CD4-positive, alpha-beta T cell (primary cell): Measurements from ENCODE around the gene GPRC5B. TPM values are rescaled to one million over a fixed set of nuclear protein-coding genes. Genes with fewer than 3 reads are reported as not detected.

Experiments used
- ATAC-seq: fragments of 200-7000 bp; cut with Tn5 transposase; one replicate; pipeline ENCODE4 v1.10.0; 2022; ENCODE audit warnings: mild to moderate bottlenecking; ENCODE audit not compliant: poor library complexity
- CTCF ChIA-PET: fragments of 350-600 bp; sonication (Branson Sonifier 250); formaldehyde crosslinking; loops from one replicate; lab custom pipeline; 2021; ENCODE audit warnings: antibody characterized with exemption, inconsistent platforms; lab: Charles Lee
- POLR2A ChIA-PET: fragments of 350-600 bp; sonication (Branson Sonifier 250); formaldehyde crosslinking; loops from one replicate; lab custom pipeline; 2021; ENCODE audit warnings: antibody characterized with exemption, inconsistent platforms; lab: Charles Lee
- DNase-seq, 14 experiments: peaks; one replicate each; pipeline ENCODE4 v3.0.0-alpha.2; 2013 to 2020; ENCODE audit warnings: mixed read lengths in 2 of 14
- H3K27ac ChIP-seq, 2 donors: one replicate each; pipeline versions ENCODE4 v1.5.1 to v1.7.0; 2013; ENCODE audit warnings: low read length in 2 of 2, low read depth in 1 of 2, mild to moderate bottlenecking in 1 of 2
- H3K27me3 ChIP-seq, 2 experiments: 1 replicate in 1 of 2; 2 replicates in 1 of 2; pipeline versions ENCODE4 v1.6.1 to v1.7.0; 2013; ENCODE audit warnings: low read length in 2 of 2, control low read depth in 1 of 2, mild to moderate bottlenecking in 1 of 2, moderate library complexity in 1 of 2; ENCODE audit not compliant: insufficient read depth in 2 of 2, control insufficient read depth in 1 of 2
- H3K36me3 ChIP-seq: one replicate; pipeline ENCODE4 v1.6.1; 2013; ENCODE audit warnings: low read length, control low read depth; ENCODE audit not compliant: insufficient read depth
- H3K4me1 ChIP-seq: one replicate; pipeline ENCODE4 v1.6.1; 2013; ENCODE audit warnings: low read length, control low read depth; ENCODE audit not compliant: insufficient read depth
- H3K4me3 ChIP-seq: one replicate; pipeline ENCODE4 v1.5.1; 2013; ENCODE audit warnings: mild to moderate bottlenecking, low read length, moderate library complexity
- H3K9me3 ChIP-seq, 2 experiments: 1 replicate in 1 of 2; 2 replicates in 1 of 2; pipeline versions ENCODE4 v1.6.1 to v1.7.0; 2013; ENCODE audit warnings: low read length in 2 of 2, mild to moderate bottlenecking in 2 of 2, control low read depth in 1 of 2, moderate library complexity in 1 of 2; ENCODE audit not compliant: control insufficient read depth in 1 of 2, insufficient read depth in 1 of 2
- H3K27ac Mint-ChIP-seq: one replicate; pipeline ENCODE4 v1.8.0; 2020; ENCODE audit warnings: mixed read lengths
- H3K27me3 Mint-ChIP-seq: one replicate; pipeline ENCODE4 v1.8.0; 2021; ENCODE audit warnings: mixed read lengths
- H3K36me3 Mint-ChIP-seq: one replicate; pipeline ENCODE4 v1.8.0; 2021; ENCODE audit warnings: low read depth, mixed read lengths
- H3K4me1 Mint-ChIP-seq: one replicate; pipeline ENCODE4 v1.8.0; 2021; ENCODE audit warnings: low read depth, mixed read lengths
- H3K4me3 Mint-ChIP-seq: one replicate; pipeline ENCODE4 v1.8.0; 2020; ENCODE audit warnings: mild to moderate bottlenecking, mixed read lengths
- H3K9me3 Mint-ChIP-seq: one replicate; pipeline ENCODE4 v1.8.0; 2020; ENCODE audit warnings: mixed read lengths
- CTCF ChIP-seq: fragments of 200-600 bp; IDR thresholded peaks from one replicate; pipeline ENCODE4 v1.8.0; 2022; ENCODE audit warnings: antibody characterized with exemption, mild to moderate bottlenecking
- intact Hi-C, 2 experiments: fragments of 100-400 bp; cut with DNase I in 1 of 2; cut with micrococcal nuclease in 1 of 2; formaldehyde crosslinking; loops; one replicate each; pipeline versions ENCODE4 v1.15.1 to v1.9.0; 2023 to 2025; cut with DNase I, micrococcal nuclease
- total RNA-seq, 174 experiments: library from RNA in 2 of 174; stranded (reverse) in 2 of 174; gene quantifications; one replicate each; pipeline ENCODE4 v1.2.3 and lab custom pipeline; 2021 to 2026

The GPRC5B gene
- total RNA-seq, 2 experiments from 2014 or later: 0.47 to 0.75 TPM

- POLR2A ChIA-PET: no interaction called here
- Histone ChIP-seq H3K27ac (no peak overlapping the region), H3K27me3 (peaks cover 0 to 3% of the 10 kb centered on the region in 2 experiments), H3K36me3 (no peaks in the 10 kb centered on the region), H3K9me3 (no peaks in the 10 kb centered on the region), H3K4me1 (no peaks in the 10 kb centered on the region), H3K4me3 (no peak overlapping the region)
- TF ChIP-seq CTCF: no peak
- Mint-ChIP-seq H3K4me1 (no peaks in the 10 kb centered on the region), H3K36me3 (no peaks in the 10 kb centered on the region), H3K9me3 (no peaks in the 10 kb centered on the region), H3K27me3 (peaks cover 13% of the 10 kb centered on the region), H3K4me3 (no peak overlapping the region), H3K27ac (no peak overlapping the region)
- DNase-seq: no peak
- intact Hi-C loops: no loop called here
- no peak for ATAC-seq
- CTCF ChIA-PET: interaction anchor here (1.1 kb wide), 1 partner anchor 27 kb away, joined by 3 read pairs; no protein-coding TSS in a partner anchor
These were observed 28.6 kb upstream of the GPRC5B start for GRCh38 chr16:19913340-19913645.

- CTCF ChIA-PET: interaction anchor here (1.1 kb wide), 1 partner anchor 26 kb away, joined by 3 read pairs; no protein-coding TSS in a partner anchor
- Mint-ChIP-seq H3K9me3 (no peaks in the 10 kb centered on the region), H3K4me1 (peaks cover 5% of the 10 kb centered on the region), H3K36me3 (no peaks in the 10 kb centered on the region), H3K27ac (no peak overlapping the region), H3K27me3 (peaks cover 19% of the 10 kb centered on the region), H3K4me3 (no peak overlapping the region)
- ATAC-seq: no peak
- no peak for DNase-seq
- H3K9me3 ChIP-seq: no peaks in the 10 kb centered on the region
- peaks cover 0 to 3% of the 10 kb centered on the region in 2 experiments for H3K27me3 ChIP-seq
- intact Hi-C loops: no loop called here
- H3K4me1 ChIP-seq: peaks cover 3% of the 10 kb centered on the region
- TF ChIP-seq CTCF: no peak
- no peak overlapping the region for H3K27ac ChIP-seq
- H3K36me3 ChIP-seq: no peaks in the 10 kb centered on the region
- H3K4me3 ChIP-seq: no peak overlapping the region
- POLR2A ChIA-PET: no interaction called here
These were observed 28.0 kb upstream of the GPRC5B start for GRCh38 chr16:19912455-19913339.

GRCh38 chr16:19911747-19912454, 27.3 kb upstream of the GPRC5B start:
- Histone ChIP-seq H3K9me3 (no peaks in the 10 kb centered on the region), H3K4me3 (no peak overlapping the region), H3K27me3 (peaks cover 0 to 3% of the 10 kb centered on the region in 2 experiments), H3K36me3 (no peaks in the 10 kb centered on the region), H3K4me1 (peaks cover 10% of the 10 kb centered on the region), H3K27ac (no peak overlapping the region)
- no peak for ATAC-seq
- peaks cover 10% of the 10 kb centered on the region for H3K4me1 Mint-ChIP-seq
- TF ChIP-seq CTCF: no peak
- no peak for DNase-seq
- H3K27ac Mint-ChIP-seq: no peak overlapping the region
- CTCF ChIA-PET: no interaction called here
- no peak overlapping the region for H3K4me3 Mint-ChIP-seq
- H3K36me3 Mint-ChIP-seq: no peaks in the 10 kb centered on the region
- POLR2A ChIA-PET: no interaction called here
- intact Hi-C loops: no loop called here
- H3K27me3 Mint-ChIP-seq: peaks cover 22% of the 10 kb centered on the region
- H3K9me3 Mint-ChIP-seq: no peaks in the 10 kb centered on the region
